Measurements from ENCODE around the gene UBAC2. TPM values are rescaled to one million over a fixed set of nuclear protein-coding genes. Genes with fewer than 3 reads are reported as not detected.

The UBAC2 gene
- total and polyA plus RNA-seq, 5 donors from 2014 or later: 62.8 to 122 (median 101) TPM

GRCh38 chr13:99311137-99311536 lies 110.5 kb downstream of the UBAC2 start:
- Histone ChIP-seq H3K27me3 (ENCODE audit: control insufficient read depth, insufficient read depth, low read length) (no peaks in the 10 kb centered on the region), H3K4me1 (ENCODE audit: control insufficient read depth, insufficient read depth, low read length, poor library complexity, severe bottlenecking) (peaks cover 79% of the 10 kb centered on the region), H3K9me3 (ENCODE audit: control insufficient read depth in 2 of 2, low read length in 2 of 2) (no peaks in the 10 kb centered on the region), H3K27ac (ENCODE audit: insufficient read depth, low read length, poor library complexity, severe bottlenecking) (peak overlapping the region; percentile 48), H3K4me3 (ENCODE audit: low read depth, low read length) (peak overlapping the region; percentile 49), H3K36me3 (ENCODE audit: control insufficient read depth, insufficient read depth, low read length) (peaks cover 2% of the 10 kb centered on the region)
- no peaks in the 10 kb centered on the region for H3K27me3 Mint-ChIP-seq
- peaks cover 23% of the 10 kb centered on the region for H3K36me3 Mint-ChIP-seq
- peaks cover 0 to 3% (median 0%) of the 10 kb centered on the region in 7 donors for H3K9me3 Mint-ChIP-seq
- DNase-seq (no peak), ATAC-seq (ENCODE audit: low read depth in 2 of 2) (no peak)
- peak overlapping the region in 3 of 4 donors; percentile 55 to 81 (median 56) for H3K4me3 Mint-ChIP-seq
- peaks cover 26 to 88% (median 77%) of the 10 kb centered on the region in 4 donors for H3K4me1 Mint-ChIP-seq
- H3K27ac Mint-ChIP-seq: peak overlapping the region; percentile 88 to 95 (median 88)

GRCh38 chr13:99311748-99312492 lies 111.3 kb downstream of the UBAC2 start:
- H3K4me3 ChIP-seq (ENCODE audit: low read depth, low read length): no peak overlapping the region
- peak overlapping the region; percentile 91 to 95 (median 95) for H3K27ac Mint-ChIP-seq
- H3K27ac ChIP-seq (ENCODE audit: insufficient read depth, low read length, poor library complexity, severe bottlenecking): no peak overlapping the region
- H3K36me3 Mint-ChIP-seq: peaks cover 27% of the 10 kb centered on the region
- ATAC-seq (ENCODE audit: low read depth in 2 of 2) (no peak), DNase-seq (no peak)
- H3K9me3 ChIP-seq (ENCODE audit: control insufficient read depth in 2 of 2, low read length in 2 of 2): no peaks in the 10 kb centered on the region
- no peaks in the 10 kb centered on the region for H3K27me3 Mint-ChIP-seq
- peaks cover 0 to 3% (median 0%) of the 10 kb centered on the region in 7 donors for H3K9me3 Mint-ChIP-seq
- peaks cover 33 to 91% (median 80%) of the 10 kb centered on the region in 4 donors for H3K4me1 Mint-ChIP-seq
- H3K4me1 ChIP-seq (ENCODE audit: control insufficient read depth, insufficient read depth, low read length, poor library complexity, severe bottlenecking): peaks cover 82% of the 10 kb centered on the region
- H3K4me3 Mint-ChIP-seq: peak overlapping the region in 2 of 4 donors; percentile 45 to 73
- no peaks in the 10 kb centered on the region for H3K27me3 ChIP-seq (ENCODE audit: control insufficient read depth, insufficient read depth, low read length)
- peaks cover 2% of the 10 kb centered on the region for H3K36me3 ChIP-seq (ENCODE audit: control insufficient read depth, insufficient read depth, low read length)

DNA sequence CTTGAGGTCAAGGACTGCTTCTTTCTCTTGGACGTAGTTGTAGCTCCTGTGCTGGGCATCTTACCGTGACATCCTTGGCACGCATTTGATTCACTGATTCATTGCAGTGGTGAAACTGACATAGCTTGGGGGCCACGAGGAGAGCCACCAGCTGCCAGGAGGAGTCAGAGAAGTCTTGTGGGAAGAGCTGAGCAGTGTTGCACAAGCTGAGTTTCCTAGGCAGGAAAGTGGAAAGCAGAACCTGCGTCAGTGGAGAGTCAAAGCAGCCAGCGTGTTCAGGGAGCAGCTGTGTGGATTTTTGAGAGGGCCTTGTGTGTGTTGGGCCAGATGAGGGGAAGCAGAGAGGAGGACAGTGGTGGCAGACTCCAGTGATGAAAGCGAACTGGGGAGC lies 111.8 kb downstream of the UBAC2 start:
- DNase-seq (no peak), ATAC-seq (ENCODE audit: low read depth in 2 of 2) (no peak)
- peaks cover 31% of the 10 kb centered on the region for H3K36me3 Mint-ChIP-seq
- no peak overlapping the region for H3K27ac ChIP-seq (ENCODE audit: insufficient read depth, low read length, poor library complexity, severe bottlenecking)
- peaks cover 34 to 91% (median 81%) of the 10 kb centered on the region in 4 donors for H3K4me1 Mint-ChIP-seq
- H3K36me3 ChIP-seq (ENCODE audit: control insufficient read depth, insufficient read depth, low read length): peaks cover 4% of the 10 kb centered on the region
- H3K4me1 ChIP-seq (ENCODE audit: control insufficient read depth, insufficient read depth, low read length, poor library complexity, severe bottlenecking): peaks cover 83% of the 10 kb centered on the region
- peak overlapping the region in 2 of 4 donors; percentile 63 to 73 for H3K4me3 Mint-ChIP-seq
- peak overlapping the region; percentile 91 to 95 (median 95) for H3K27ac Mint-ChIP-seq
- no peaks in the 10 kb centered on the region for H3K27me3 Mint-ChIP-seq
- no peaks in the 10 kb centered on the region for H3K27me3 ChIP-seq (ENCODE audit: control insufficient read depth, insufficient read depth, low read length)
- H3K4me3 ChIP-seq (ENCODE audit: low read depth, low read length): no peak overlapping the region
- H3K9me3 Mint-ChIP-seq: peaks cover 0 to 5% (median 0%) of the 10 kb centered on the region in 7 donors
- H3K9me3 ChIP-seq (ENCODE audit: control insufficient read depth in 2 of 2, low read length in 2 of 2): no peaks in the 10 kb centered on the region

DNA sequence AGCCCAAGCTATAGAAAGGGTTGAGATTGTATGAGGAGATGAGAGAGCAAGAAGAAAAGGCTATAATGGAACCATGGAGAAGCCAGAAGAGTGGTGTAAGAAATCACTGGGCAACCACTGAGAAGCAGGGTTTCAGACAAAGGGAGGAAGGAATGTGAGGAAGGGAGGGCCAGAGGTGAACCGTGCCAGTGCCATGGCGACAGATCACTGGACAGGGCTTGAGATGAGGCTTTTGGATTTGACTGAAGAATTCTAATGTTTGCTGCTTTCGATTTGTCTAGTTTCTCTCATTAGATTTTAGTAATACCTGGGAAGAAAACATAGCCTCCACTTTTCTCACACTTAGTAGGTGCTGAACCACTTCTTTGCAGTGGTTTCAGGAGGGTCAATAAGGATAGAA lies 112.8 kb downstream of the UBAC2 start:
- peaks cover 30% of the 10 kb centered on the region for H3K36me3 Mint-ChIP-seq
- peak overlapping the region; percentile 86 for H3K4me3 ChIP-seq (ENCODE audit: low read depth, low read length)
- H3K4me1 Mint-ChIP-seq: peaks cover 26 to 84% (median 72%) of the 10 kb centered on the region in 4 donors
- peaks cover 4% of the 10 kb centered on the region for H3K36me3 ChIP-seq (ENCODE audit: control insufficient read depth, insufficient read depth, low read length)
- H3K4me1 ChIP-seq (ENCODE audit: control insufficient read depth, insufficient read depth, low read length, poor library complexity, severe bottlenecking): peaks cover 73% of the 10 kb centered on the region
- no peak for DNase-seq
- peak overlapping the region; percentile 84 to 95 (median 95) for H3K27ac Mint-ChIP-seq
- H3K27ac ChIP-seq (ENCODE audit: insufficient read depth, low read length, poor library complexity, severe bottlenecking): peak overlapping the region; percentile 92
- H3K4me3 Mint-ChIP-seq: peak overlapping the region; percentile 0 to 89 (median 13)
- H3K27me3 Mint-ChIP-seq: no peaks in the 10 kb centered on the region
- H3K27me3 ChIP-seq (ENCODE audit: control insufficient read depth, insufficient read depth, low read length): no peaks in the 10 kb centered on the region
- peaks cover 0 to 5% (median 0%) of the 10 kb centered on the region in 7 donors for H3K9me3 Mint-ChIP-seq
- ATAC-seq (ENCODE audit: low read depth in 2 of 2): no peak
- H3K9me3 ChIP-seq (ENCODE audit: control insufficient read depth in 2 of 2, low read length in 2 of 2): no peaks in the 10 kb centered on the region

DNA sequence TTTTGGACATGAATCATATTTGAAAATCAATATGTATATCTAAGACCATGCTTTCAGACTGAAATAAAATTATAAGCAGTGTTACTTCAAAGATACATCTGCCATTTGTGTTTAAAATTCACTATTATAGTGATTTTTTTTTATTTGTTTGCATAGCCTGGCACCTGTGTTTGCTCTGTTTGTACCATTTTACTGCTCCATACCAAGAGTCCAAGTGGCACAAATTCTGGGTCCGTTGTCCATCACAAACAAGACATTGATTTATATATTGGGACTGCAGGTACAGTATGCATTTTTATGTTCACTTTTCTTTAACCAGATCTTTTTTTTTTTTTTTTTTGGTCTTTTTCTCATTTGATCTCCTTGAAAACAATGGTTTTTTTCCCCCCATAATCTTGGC lies 113.3 kb downstream of the UBAC2 start:
- peaks cover 23 to 84% (median 70%) of the 10 kb centered on the region in 4 donors for H3K4me1 Mint-ChIP-seq
- ATAC-seq (ENCODE audit: low read depth in 2 of 2): no peak

GRCh38 chr13:99314640-99315176 lies 114.1 kb downstream of the UBAC2 start:
- ATAC-seq (ENCODE audit: low read depth in 2 of 2) (peak; percentile 64 to 72), DNase-seq (peak; percentile 52 to 83 (median 75))
- no peaks in the 10 kb centered on the region for H3K27me3 Mint-ChIP-seq
- H3K4me1 Mint-ChIP-seq: peaks cover 27 to 83% (median 69%) of the 10 kb centered on the region in 4 donors
- H3K4me1 ChIP-seq (ENCODE audit: control insufficient read depth, insufficient read depth, low read length, poor library complexity, severe bottlenecking): peaks cover 66% of the 10 kb centered on the region
- peaks cover 33% of the 10 kb centered on the region for H3K36me3 Mint-ChIP-seq
- H3K27me3 ChIP-seq (ENCODE audit: control insufficient read depth, insufficient read depth, low read length): no peaks in the 10 kb centered on the region
- H3K4me3 Mint-ChIP-seq: peak overlapping the region; percentile 84 to 89 (median 87)
- H3K27ac ChIP-seq (ENCODE audit: insufficient read depth, low read length, poor library complexity, severe bottlenecking): peak overlapping the region; percentile 92
- H3K9me3 Mint-ChIP-seq: peaks cover 0 to 5% (median 0%) of the 10 kb centered on the region in 7 donors
- peak overlapping the region; percentile 91 to 96 (median 95) for H3K27ac Mint-ChIP-seq
- no peaks in the 10 kb centered on the region for H3K9me3 ChIP-seq (ENCODE audit: control insufficient read depth in 2 of 2, low read length in 2 of 2)
- H3K36me3 ChIP-seq (ENCODE audit: control insufficient read depth, insufficient read depth, low read length): peaks cover 11% of the 10 kb centered on the region
- peak overlapping the region; percentile 86 for H3K4me3 ChIP-seq (ENCODE audit: low read depth, low read length)

More for the DNA sequence above, 113.3 kb downstream of the UBAC2 start:
- Histone ChIP-seq H3K36me3 (ENCODE audit: control insufficient read depth, insufficient read depth, low read length) (peaks cover 7% of the 10 kb centered on the region), H3K4me1 (ENCODE audit: control insufficient read depth, insufficient read depth, low read length, poor library complexity, severe bottlenecking) (peaks cover 68% of the 10 kb centered on the region), H3K4me3 (ENCODE audit: low read depth, low read length) (peak overlapping the region; percentile 86), H3K27me3 (ENCODE audit: control insufficient read depth, insufficient read depth, low read length) (no peaks in the 10 kb centered on the region), H3K9me3 (ENCODE audit: control insufficient read depth in 2 of 2, low read length in 2 of 2) (no peaks in the 10 kb centered on the region), H3K27ac (ENCODE audit: insufficient read depth, low read length, poor library complexity, severe bottlenecking) (peak overlapping the region; percentile 92)
- Mint-ChIP-seq H3K4me3 (peak overlapping the region; percentile 84 to 89 (median 87)), H3K27ac (peak overlapping the region; percentile 95 to 96 (median 95)), H3K27me3 (no peaks in the 10 kb centered on the region), H3K36me3 (peaks cover 27% of the 10 kb centered on the region), H3K9me3 (peaks cover 0 to 5% (median 0%) of the 10 kb centered on the region in 7 donors)
- DNase-seq: no peak

DNA sequence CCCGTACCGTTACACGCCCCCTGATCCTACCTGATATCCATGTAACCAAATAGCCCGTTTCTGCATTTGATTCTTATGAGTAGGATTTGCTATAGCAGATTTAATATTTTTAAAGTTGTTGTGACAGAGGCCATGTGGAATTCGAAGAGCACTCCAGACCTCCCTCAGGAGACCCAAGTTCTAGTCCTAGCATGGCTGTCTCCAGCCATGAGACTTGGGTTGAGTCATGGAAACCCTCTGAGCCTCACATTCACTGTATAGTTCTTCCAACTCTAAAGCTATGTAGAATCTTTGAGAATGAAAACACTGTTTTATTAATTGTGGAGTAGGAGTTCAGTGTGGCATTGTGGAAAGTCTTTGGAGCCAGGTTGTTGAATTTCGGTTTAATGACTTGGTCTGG lies 114.5 kb downstream of the UBAC2 start:
- Histone ChIP-seq H3K27me3 (ENCODE audit: control insufficient read depth, insufficient read depth, low read length) (no peaks in the 10 kb centered on the region), H3K36me3 (ENCODE audit: control insufficient read depth, insufficient read depth, low read length) (peaks cover 10% of the 10 kb centered on the region), H3K27ac (ENCODE audit: insufficient read depth, low read length, poor library complexity, severe bottlenecking) (peak overlapping the region; percentile 92), H3K4me1 (ENCODE audit: control insufficient read depth, insufficient read depth, low read length, poor library complexity, severe bottlenecking) (peaks cover 64% of the 10 kb centered on the region), H3K9me3 (ENCODE audit: control insufficient read depth in 2 of 2, low read length in 2 of 2) (no peaks in the 10 kb centered on the region), H3K4me3 (ENCODE audit: low read depth, low read length) (peak overlapping the region; percentile 86)
- peaks cover 0 to 5% (median 0%) of the 10 kb centered on the region in 7 donors for H3K9me3 Mint-ChIP-seq
- peak overlapping the region; percentile 84 to 89 (median 87) for H3K4me3 Mint-ChIP-seq
- H3K27ac Mint-ChIP-seq: peak overlapping the region; percentile 91 to 96 (median 95)
- ATAC-seq (ENCODE audit: low read depth in 2 of 2): peak; percentile 13 to 15
- H3K27me3 Mint-ChIP-seq: no peaks in the 10 kb centered on the region
- H3K4me1 Mint-ChIP-seq: peaks cover 28 to 83% (median 67%) of the 10 kb centered on the region in 4 donors
- peaks cover 37% of the 10 kb centered on the region for H3K36me3 Mint-ChIP-seq
- no peak for DNase-seq
